Measurements from ENCODE around the gene HAUS8. TPM values are rescaled to one million over a fixed set of nuclear protein-coding genes. Genes with fewer than 3 reads are reported as not detected.

Gene HAUS8
- total and polyA plus RNA-seq, 2 of the 8 experiments (the other 6 are each of a cell fraction or from before 2014, with no cell fraction given): 18.4 to 23.2 TPM

- TF ChIP-seq EZH2 (IDR thresholded peaks at IDR 0.05; ENCODE audit: low read depth, low read length, severe bottlenecking): no peak
- TF ChIP-seq CBX5 (IDR thresholded peaks at IDR 0.05; ENCODE audit: low read depth, low read length): no peak
- TF ChIP-seq PHF8 (conservative IDR thresholded peaks at IDR 0.05; ENCODE audit: low read depth, low read length): no peak
- TF ChIP-seq POLR2AphosphoS5 (IDR thresholded peaks at IDR 0.05; ENCODE audit: low read depth, low read length): no peak
- no peak for TF ChIP-seq GTF2F1 (IDR thresholded peaks at IDR 0.05; ENCODE audit: borderline replicate concordance, low read depth, low read length)
- TF ChIP-seq TCF12 (IDR thresholded peaks at IDR 0.05; ENCODE audit: low read depth, low read length): no peak
- TF ChIP-seq SIN3A (conservative IDR thresholded peaks at IDR 0.05 in 1 of 2, IDR thresholded peaks at IDR 0.05 in 1 of 2; ENCODE audit: low read depth in 1 of 2, low read length in 2 of 2): no peak
- no peak for TF ChIP-seq POU5F1 (IDR thresholded peaks at IDR 0.05; ENCODE audit: low read depth, low read length)
- TF ChIP-seq TBP (IDR thresholded peaks at IDR 0.05; ENCODE audit: low read depth, low read length): no peak
- no peak for TF ChIP-seq KDM5A (IDR thresholded peaks at IDR 0.05; ENCODE audit: low read length)
- TF ChIP-seq SP2 (IDR thresholded peaks at IDR 0.05; ENCODE audit: low read length): no peak
These were observed 39.3 kb downstream of the HAUS8 start (continued) for GRCh38 chr19:17035842-17036424.

Measured in H1 (cell line).